HEK293 (cell line): ENCODE data around the gene FAM171A2.

Experiments used
- CTCF ChIA-PET: fragments of 350-600 bp; formaldehyde crosslinking; extraction: SDS; loops from one replicate; lab custom pipeline; 2021; ENCODE audit warnings: antibody characterized with exemption; lab: Yijun Ruan, JAX
- POLR2A ChIA-PET: fragments of 300-600 bp; formaldehyde crosslinking; extraction: SDS; loops from one replicate; lab custom pipeline; 2020; ENCODE audit warnings: antibody characterized with exemption, inconsistent platforms; lab: Yijun Ruan, JAX
- H3K27ac ChIP-seq: fragments of 200-500 bp; sonication (Bioruptor generic); 2 replicates; pipeline ENCODE4 v1.5.1; 2014; ENCODE audit warnings: low read depth, low read length, control low read depth, inconsistent platforms; ENCODE audit errors: extremely low read depth
- H3K36me3 ChIP-seq, 2 experiments: fragments of 200-500 bp in 1 of 2; sonication (Bioruptor generic) in 1 of 2; 1 replicate in 1 of 2; 2 replicates in 1 of 2; pipeline ENCODE4 v1.5.1; 2014 to 2017; ENCODE audit warnings: inconsistent platforms in 2 of 2, low read length in 2 of 2; ENCODE audit not compliant: control insufficient read depth in 2 of 2, insufficient read depth in 1 of 2
- H3K4me1 ChIP-seq: fragments of 200-500 bp; sonication (Bioruptor generic); 2 replicates; pipeline ENCODE4 v1.5.1; 2014; ENCODE audit warnings: mild to moderate bottlenecking, low read length, inconsistent platforms; ENCODE audit not compliant: control insufficient read depth, insufficient read depth
- H3K4me3 ChIP-seq: 2 replicates; pipeline ENCODE4 v1.5.1; 2011; ENCODE audit warnings: low read depth, mild to moderate bottlenecking, control low read depth, low read length, moderate library complexity
- H3K9me3 ChIP-seq: fragments of 200-500 bp; sonication (Bioruptor generic); 2 replicates; pipeline ENCODE4 v1.5.1; 2014; ENCODE audit warnings: low read depth, low read length, inconsistent platforms; ENCODE audit not compliant: control insufficient read depth, insufficient read depth
- GFI1B ChIP-seq: fragments of 450-650 bp; formaldehyde crosslinking; IDR thresholded peaks from 2 replicates; pipeline ENCODE4 v1.5.1; 2016; ENCODE audit warnings: missing biosample characterization, missing genetic modification characterization
- IKZF3 ChIP-seq: fragments of 450-650 bp; IDR thresholded peaks from 2 replicates; pipeline ENCODE4 v1.5.0; 2018; ENCODE audit warnings: missing biosample characterization, mild to moderate bottlenecking, missing genetic modification characterization, moderate library complexity
- OVOL3 ChIP-seq: fragments of 450-650 bp; formaldehyde crosslinking; IDR thresholded peaks from 2 replicates; pipeline ENCODE4 v1.5.1; 2016; ENCODE audit warnings: missing biosample characterization, missing genetic modification characterization
- SP3 ChIP-seq: fragments of 450-650 bp; formaldehyde crosslinking; IDR thresholded peaks from 2 replicates; pipeline ENCODE4 v1.5.1; 2016; ENCODE audit warnings: missing biosample characterization, missing genetic modification characterization
- ZIC2 ChIP-seq: fragments of 450-650 bp; formaldehyde crosslinking; IDR thresholded peaks from 2 replicates; pipeline ENCODE4 v1.5.1; 2016; ENCODE audit warnings: missing biosample characterization, missing genetic modification characterization
- ZNF146 ChIP-seq: fragments of 450-650 bp; formaldehyde crosslinking; IDR thresholded peaks from 2 replicates; pipeline ENCODE4 v1.5.1; 2016; ENCODE audit warnings: missing biosample characterization, missing genetic modification characterization
- ZNF16 ChIP-seq: fragments of 450-650 bp; formaldehyde crosslinking; IDR thresholded peaks from 2 replicates; pipeline ENCODE4 v1.5.1; 2016; ENCODE audit warnings: low read depth, missing biosample characterization, missing genetic modification characterization
- ZNF175 ChIP-seq: fragments of 450-650 bp; formaldehyde crosslinking; IDR thresholded peaks from 2 replicates; pipeline ENCODE4 v1.5.1; 2016; ENCODE audit warnings: missing biosample characterization, missing genetic modification characterization
- ZNF341 ChIP-seq: fragments of 450-650 bp; formaldehyde crosslinking; IDR thresholded peaks from 2 replicates; pipeline ENCODE4; 2016; ENCODE audit warnings: low read depth, missing biosample characterization, missing genetic modification characterization
- ZNF585B ChIP-seq: fragments of 450-650 bp; formaldehyde crosslinking; IDR thresholded peaks from 2 replicates; pipeline ENCODE4 v1.5.1; 2016; ENCODE audit warnings: missing biosample characterization, missing genetic modification characterization
- ZNF701 ChIP-seq: fragments of 450-650 bp; formaldehyde crosslinking; IDR thresholded peaks from 2 replicates; pipeline ENCODE4 v1.5.1; 2016; ENCODE audit warnings: missing biosample characterization, missing genetic modification characterization
- ZNF791 ChIP-seq: fragments of 450-650 bp; formaldehyde crosslinking; IDR thresholded peaks from 2 replicates; pipeline ENCODE4 v1.5.1; 2016; ENCODE audit warnings: missing biosample characterization, missing genetic modification characterization
- TF ChIP-seq, protein P1 (sequence below): fragments of 450-650 bp; formaldehyde crosslinking; IDR thresholded peaks from 2 replicates; pipeline ENCODE4 v1.5.1; 2016; ENCODE audit warnings: missing biosample characterization, missing genetic modification characterization
- TF ChIP-seq, protein P2 (sequence below): fragments of 450-650 bp; formaldehyde crosslinking; IDR thresholded peaks from 2 replicates; pipeline ENCODE4 v1.5.1; 2016; ENCODE audit warnings: missing biosample characterization, missing genetic modification characterization
- TF ChIP-seq, protein P3 (sequence below): fragments of 450-650 bp; formaldehyde crosslinking; IDR thresholded peaks from 2 replicates; pipeline ENCODE4 v1.5.1; 2016; ENCODE audit warnings: missing biosample characterization, missing genetic modification characterization

The FAM171A2 gene

DNA sequence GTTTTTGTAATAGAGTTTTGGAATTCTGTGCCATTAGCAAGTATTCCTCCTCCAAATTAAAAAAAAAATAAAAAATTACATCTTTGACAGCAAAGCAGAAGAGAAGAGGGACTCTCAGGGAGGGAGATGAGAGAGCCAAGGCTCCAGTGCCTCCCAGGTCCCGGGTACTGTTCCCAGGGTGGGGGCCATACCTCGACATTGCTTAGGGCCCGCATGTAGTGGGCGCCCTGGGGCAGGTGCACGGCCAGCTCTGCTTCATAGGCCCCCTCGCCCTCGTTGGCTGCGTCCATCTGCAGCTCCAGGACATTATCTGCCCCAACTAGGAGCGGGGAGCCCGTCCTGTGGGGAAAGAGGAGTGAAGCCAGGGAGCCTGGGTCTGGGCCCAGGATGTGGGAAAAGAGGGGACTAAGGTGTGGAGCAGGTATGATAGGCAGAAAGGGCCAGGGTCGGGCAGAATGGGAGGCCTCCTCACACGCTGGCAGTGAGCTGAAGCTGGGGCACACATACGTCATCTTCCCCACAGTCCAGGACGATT lies 14.6 kb upstream of the FAM171A2 start:
- H3K27ac ChIP-seq, result no peak overlapping the region
- H3K9me3 ChIP-seq, result no peaks in the 10 kb centered on the region
- no peaks in the 10 kb centered on the region for H3K36me3 ChIP-seq
- TF ChIP-seq ZNF146 (tag by site-specific recombination) (no peak), SP3 (tag by site-specific recombination) (no peak)
- H3K4me1 ChIP-seq, result no peaks in the 10 kb centered on the region
- POLR2A ChIA-PET, result interaction anchor here (0.7 kb wide), 1 partner anchor 527 kb away, joined by 3 read pairs; no protein-coding TSS in a partner anchor
- no peak overlapping the region for H3K4me3 ChIP-seq
- CTCF ChIA-PET, result interaction anchor here (1.5 to 1.7 kb wide), 2 partner anchors 15 to 16 kb away, joined by 4 to 7 read pairs; partner anchors contain the start of gene FAM171A2

DNA sequence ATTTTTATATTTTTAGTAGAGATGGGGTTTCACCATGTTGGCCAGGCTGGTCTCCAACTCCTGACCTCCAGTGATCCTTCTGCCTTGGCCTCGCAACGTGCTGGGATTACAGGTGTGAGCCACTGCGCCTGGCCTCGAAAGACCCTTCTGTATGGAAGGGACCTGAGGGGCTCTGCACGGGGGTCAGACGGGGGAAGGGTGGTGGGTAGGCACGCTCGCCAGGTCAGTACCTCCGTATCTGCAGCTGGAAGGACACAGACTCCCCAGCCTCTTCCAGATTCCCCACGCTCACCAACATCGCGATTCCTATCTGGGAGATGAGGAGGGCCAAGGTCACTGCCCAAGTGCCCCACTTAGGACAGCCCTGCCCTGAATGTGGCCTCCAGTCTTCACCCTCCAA lies 13.1 kb upstream of the FAM171A2 start:
- no peak overlapping the region for H3K27ac ChIP-seq
- no peak for TF ChIP-seq IKZF3
- TF ChIP-seq ZNF791, result no peak
- TF ChIP-seq OVOL3 (tag by site-specific recombination), result no peak
- TF ChIP-seq, protein P1, sequence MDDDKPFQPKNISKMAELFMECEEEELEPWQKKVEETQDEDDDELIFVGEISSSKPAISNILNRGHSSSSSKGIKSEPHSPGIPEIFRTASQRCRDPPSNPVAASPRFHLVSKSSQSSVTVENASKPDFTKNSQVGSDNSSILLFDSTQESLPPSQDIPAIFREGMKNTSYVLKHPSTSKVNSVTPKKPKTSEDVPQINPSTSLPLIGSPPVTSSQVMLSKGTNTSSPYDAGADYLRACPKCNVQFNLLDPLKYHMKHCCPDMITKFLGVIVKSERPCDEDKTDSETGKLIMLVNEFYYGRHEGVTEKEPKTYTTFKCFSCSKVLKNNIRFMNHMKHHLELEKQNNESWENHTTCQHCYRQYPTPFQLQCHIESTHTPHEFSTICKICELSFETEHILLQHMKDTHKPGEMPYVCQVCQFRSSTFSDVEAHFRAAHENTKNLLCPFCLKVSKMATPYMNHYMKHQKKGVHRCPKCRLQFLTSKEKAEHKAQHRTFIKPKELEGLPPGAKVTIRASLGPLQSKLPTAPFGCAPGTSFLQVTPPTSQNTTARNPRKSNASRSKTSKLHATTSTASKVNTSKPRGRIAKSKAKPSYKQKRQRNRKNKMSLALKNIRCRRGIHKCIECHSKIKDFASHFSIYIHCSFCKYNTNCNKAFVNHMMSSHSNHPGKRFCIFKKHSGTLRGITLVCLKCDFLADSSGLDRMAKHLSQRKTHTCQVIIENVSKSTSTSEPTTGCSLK (tag by site-specific recombination), result no peak
- no peak for TF ChIP-seq ZNF701 (tag by site-specific recombination)
- TF ChIP-seq GFI1B (tag by site-specific recombination), result no peak
- TF ChIP-seq ZNF341, result no peak
- TF ChIP-seq ZNF16 (tag by site-specific recombination), result no peak
- no peak for TF ChIP-seq ZNF585B (tag by site-specific recombination)
- TF ChIP-seq ZNF175 (tag by site-specific recombination), result no peak
- no peaks in the 10 kb centered on the region for H3K9me3 ChIP-seq
- H3K4me1 ChIP-seq, result no peaks in the 10 kb centered on the region
- CTCF ChIA-PET, result interaction anchor here (1.0 to 2.0 kb wide), 7 partner anchors 9 to 147 kb away, joined by 3 to 19 read pairs (median 6); partner anchors contain the start of gene FAM171A2
- H3K4me3 ChIP-seq, result no peak overlapping the region
- POLR2A ChIA-PET, result interaction anchor here (0.7 kb wide), 1 partner anchor 110 kb away, joined by 3 read pairs; no protein-coding TSS in a partner anchor
- H3K36me3 ChIP-seq, result no peaks in the 10 kb centered on the region

DNA sequence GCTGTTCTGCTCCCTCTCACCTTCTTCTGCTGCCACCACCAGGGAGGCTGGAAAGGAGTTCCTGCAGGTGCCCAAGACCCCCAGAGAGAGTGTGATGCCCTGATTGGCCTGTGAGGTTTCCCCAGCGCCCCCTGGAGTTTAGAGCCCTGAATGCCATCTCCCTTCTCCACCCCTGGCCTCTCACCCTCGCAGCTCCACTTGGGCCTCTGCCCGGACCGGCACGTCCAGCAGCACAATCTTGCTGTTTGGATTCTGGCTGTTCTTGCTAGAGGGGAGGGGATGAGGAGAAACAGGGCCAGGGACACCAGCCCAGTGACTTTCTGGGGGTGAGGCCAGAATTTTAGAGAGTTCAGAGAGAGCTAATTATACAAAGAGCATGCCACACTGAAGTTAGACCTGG lies 12.5 kb upstream of the FAM171A2 start:
- H3K4me3 ChIP-seq, result no peak overlapping the region
- TF ChIP-seq, protein P2, sequence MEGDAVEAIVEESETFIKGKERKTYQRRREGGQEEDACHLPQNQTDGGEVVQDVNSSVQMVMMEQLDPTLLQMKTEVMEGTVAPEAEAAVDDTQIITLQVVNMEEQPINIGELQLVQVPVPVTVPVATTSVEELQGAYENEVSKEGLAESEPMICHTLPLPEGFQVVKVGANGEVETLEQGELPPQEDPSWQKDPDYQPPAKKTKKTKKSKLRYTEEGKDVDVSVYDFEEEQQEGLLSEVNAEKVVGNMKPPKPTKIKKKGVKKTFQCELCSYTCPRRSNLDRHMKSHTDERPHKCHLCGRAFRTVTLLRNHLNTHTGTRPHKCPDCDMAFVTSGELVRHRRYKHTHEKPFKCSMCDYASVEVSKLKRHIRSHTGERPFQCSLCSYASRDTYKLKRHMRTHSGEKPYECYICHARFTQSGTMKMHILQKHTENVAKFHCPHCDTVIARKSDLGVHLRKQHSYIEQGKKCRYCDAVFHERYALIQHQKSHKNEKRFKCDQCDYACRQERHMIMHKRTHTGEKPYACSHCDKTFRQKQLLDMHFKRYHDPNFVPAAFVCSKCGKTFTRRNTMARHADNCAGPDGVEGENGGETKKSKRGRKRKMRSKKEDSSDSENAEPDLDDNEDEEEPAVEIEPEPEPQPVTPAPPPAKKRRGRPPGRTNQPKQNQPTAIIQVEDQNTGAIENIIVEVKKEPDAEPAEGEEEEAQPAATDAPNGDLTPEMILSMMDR, result peak; percentile 15; the same call in 1 of the 2 replicates
- TF ChIP-seq ZIC2 (tag by site-specific recombination), result 0 out of 2 replicates have a peak, but pooled peaks have one; percentile 10
- TF ChIP-seq, protein P3, sequence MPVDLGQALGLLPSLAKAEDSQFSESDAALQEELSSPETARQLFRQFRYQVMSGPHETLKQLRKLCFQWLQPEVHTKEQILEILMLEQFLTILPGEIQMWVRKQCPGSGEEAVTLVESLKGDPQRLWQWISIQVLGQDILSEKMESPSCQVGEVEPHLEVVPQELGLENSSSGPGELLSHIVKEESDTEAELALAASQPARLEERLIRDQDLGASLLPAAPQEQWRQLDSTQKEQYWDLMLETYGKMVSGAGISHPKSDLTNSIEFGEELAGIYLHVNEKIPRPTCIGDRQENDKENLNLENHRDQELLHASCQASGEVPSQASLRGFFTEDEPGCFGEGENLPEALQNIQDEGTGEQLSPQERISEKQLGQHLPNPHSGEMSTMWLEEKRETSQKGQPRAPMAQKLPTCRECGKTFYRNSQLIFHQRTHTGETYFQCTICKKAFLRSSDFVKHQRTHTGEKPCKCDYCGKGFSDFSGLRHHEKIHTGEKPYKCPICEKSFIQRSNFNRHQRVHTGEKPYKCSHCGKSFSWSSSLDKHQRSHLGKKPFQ (tag by site-specific recombination), result no peak
- no peaks in the 10 kb centered on the region for H3K4me1 ChIP-seq
- H3K36me3 ChIP-seq, result no peaks in the 10 kb centered on the region
- H3K9me3 ChIP-seq, result no peaks in the 10 kb centered on the region
- no peak overlapping the region for H3K27ac ChIP-seq
- ChIA-PET CTCF (interaction anchor here (0.6 to 2.3 kb wide), 12 partner anchors 9 to 218 kb away, joined by 3 to 19 read pairs (median 4); partner anchors contain the start of gene FAM171A2), POLR2A (interaction anchor here (0.7 to 1.1 kb wide), 2 partner anchors 109 to 190 kb away, joined by 3 to 8 read pairs; partner anchors contain the start of gene TMUB2)
